Measurements from ENCODE around the gene CPTP. TPM values are rescaled to one million over a fixed set of nuclear protein-coding genes. Genes with fewer than 3 reads are reported as not detected.

CPTP gene
- polyA plus RNA-seq, 1 donor from 2014 or later = 9.9 TPM

GRCh38 chr1:1275836-1276235 lies 48.8 kb upstream of the CPTP start:
- H3K79me2 ChIP-seq (replicated peaks; ENCODE audit: insufficient read depth, low read length) = peaks cover 25% of the 10 kb centered on the region
- no peaks in the 10 kb centered on the region for H3F3A ChIP-seq (ENCODE audit: insufficient read depth, low read length, poor library complexity, severe bottlenecking)
- H3K9me3 ChIP-seq (ENCODE audit: low read length) = no peaks in the 10 kb centered on the region
- H3K4me2 ChIP-seq (ENCODE audit: low read length) = no peak overlapping the region
- H3K9ac ChIP-seq (ENCODE audit: low read length) = no peak overlapping the region
- H3K9me2 ChIP-seq (ENCODE audit: insufficient read depth, low read length) = no peaks in the 10 kb centered on the region
- H2AFZ ChIP-seq (ENCODE audit: low read depth, low read length) = no peak overlapping the region
- H3K4me3 ChIP-seq (ENCODE audit: low read length) = no peak overlapping the region
- H4K20me1 ChIP-seq (ENCODE audit: insufficient read depth) = no peaks in the 10 kb centered on the region
- no peaks in the 10 kb centered on the region for H3K27me3 ChIP-seq (ENCODE audit: insufficient read depth, low read depth, low read length)
- H3K36me3 ChIP-seq (ENCODE audit: insufficient read depth, low read length) = no peaks in the 10 kb centered on the region
- no peak overlapping the region for H3K27ac ChIP-seq (ENCODE audit: low read length)
- TF ChIP-seq SMC3 (conservative IDR thresholded peaks at IDR 0.05; ENCODE audit: poor library complexity) = no peak
- no peak for TF ChIP-seq EZH2 (IDR thresholded peaks at IDR 0.05; ENCODE audit: borderline replicate concordance, insufficient read depth, low read length, poor library complexity, severe bottlenecking)
- TF ChIP-seq POLR2AphosphoS5 (IDR thresholded peaks at IDR 0.05) = no peak
- TF ChIP-seq, protein P1, sequence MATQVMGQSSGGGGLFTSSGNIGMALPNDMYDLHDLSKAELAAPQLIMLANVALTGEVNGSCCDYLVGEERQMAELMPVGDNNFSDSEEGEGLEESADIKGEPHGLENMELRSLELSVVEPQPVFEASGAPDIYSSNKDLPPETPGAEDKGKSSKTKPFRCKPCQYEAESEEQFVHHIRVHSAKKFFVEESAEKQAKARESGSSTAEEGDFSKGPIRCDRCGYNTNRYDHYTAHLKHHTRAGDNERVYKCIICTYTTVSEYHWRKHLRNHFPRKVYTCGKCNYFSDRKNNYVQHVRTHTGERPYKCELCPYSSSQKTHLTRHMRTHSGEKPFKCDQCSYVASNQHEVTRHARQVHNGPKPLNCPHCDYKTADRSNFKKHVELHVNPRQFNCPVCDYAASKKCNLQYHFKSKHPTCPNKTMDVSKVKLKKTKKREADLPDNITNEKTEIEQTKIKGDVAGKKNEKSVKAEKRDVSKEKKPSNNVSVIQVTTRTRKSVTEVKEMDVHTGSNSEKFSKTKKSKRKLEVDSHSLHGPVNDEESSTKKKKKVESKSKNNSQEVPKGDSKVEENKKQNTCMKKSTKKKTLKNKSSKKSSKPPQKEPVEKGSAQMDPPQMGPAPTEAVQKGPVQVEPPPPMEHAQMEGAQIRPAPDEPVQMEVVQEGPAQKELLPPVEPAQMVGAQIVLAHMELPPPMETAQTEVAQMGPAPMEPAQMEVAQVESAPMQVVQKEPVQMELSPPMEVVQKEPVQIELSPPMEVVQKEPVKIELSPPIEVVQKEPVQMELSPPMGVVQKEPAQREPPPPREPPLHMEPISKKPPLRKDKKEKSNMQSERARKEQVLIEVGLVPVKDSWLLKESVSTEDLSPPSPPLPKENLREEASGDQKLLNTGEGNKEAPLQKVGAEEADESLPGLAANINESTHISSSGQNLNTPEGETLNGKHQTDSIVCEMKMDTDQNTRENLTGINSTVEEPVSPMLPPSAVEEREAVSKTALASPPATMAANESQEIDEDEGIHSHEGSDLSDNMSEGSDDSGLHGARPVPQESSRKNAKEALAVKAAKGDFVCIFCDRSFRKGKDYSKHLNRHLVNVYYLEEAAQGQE (IDR thresholded peaks at IDR 0.05; ENCODE audit: borderline replicate concordance) = no peak
- TF ChIP-seq EP300 (conservative IDR thresholded peaks at IDR 0.05; ENCODE audit: poor library complexity, severe bottlenecking) = no peak
- TF ChIP-seq RAD21 (conservative IDR thresholded peaks at IDR 0.05) = no peak
- no peak for TF ChIP-seq MXI1 (conservative IDR thresholded peaks at IDR 0.05; ENCODE audit: poor library complexity, severe bottlenecking)
- TF ChIP-seq, protein P2, sequence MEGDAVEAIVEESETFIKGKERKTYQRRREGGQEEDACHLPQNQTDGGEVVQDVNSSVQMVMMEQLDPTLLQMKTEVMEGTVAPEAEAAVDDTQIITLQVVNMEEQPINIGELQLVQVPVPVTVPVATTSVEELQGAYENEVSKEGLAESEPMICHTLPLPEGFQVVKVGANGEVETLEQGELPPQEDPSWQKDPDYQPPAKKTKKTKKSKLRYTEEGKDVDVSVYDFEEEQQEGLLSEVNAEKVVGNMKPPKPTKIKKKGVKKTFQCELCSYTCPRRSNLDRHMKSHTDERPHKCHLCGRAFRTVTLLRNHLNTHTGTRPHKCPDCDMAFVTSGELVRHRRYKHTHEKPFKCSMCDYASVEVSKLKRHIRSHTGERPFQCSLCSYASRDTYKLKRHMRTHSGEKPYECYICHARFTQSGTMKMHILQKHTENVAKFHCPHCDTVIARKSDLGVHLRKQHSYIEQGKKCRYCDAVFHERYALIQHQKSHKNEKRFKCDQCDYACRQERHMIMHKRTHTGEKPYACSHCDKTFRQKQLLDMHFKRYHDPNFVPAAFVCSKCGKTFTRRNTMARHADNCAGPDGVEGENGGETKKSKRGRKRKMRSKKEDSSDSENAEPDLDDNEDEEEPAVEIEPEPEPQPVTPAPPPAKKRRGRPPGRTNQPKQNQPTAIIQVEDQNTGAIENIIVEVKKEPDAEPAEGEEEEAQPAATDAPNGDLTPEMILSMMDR (IDR thresholded peaks at IDR 0.05; ENCODE audit: poor library complexity, severe bottlenecking) = no peak
- no peak for TF ChIP-seq TAF1 (IDR thresholded peaks at IDR 0.05; ENCODE audit: low read depth)

- TF ChIP-seq, protein P1 (IDR thresholded peaks at IDR 0.05; ENCODE audit: borderline replicate concordance) = no peak
- TF ChIP-seq EZH2 (IDR thresholded peaks at IDR 0.05; ENCODE audit: borderline replicate concordance, insufficient read depth, low read length, poor library complexity, severe bottlenecking) = no peak
- TF ChIP-seq EP300 (conservative IDR thresholded peaks at IDR 0.05; ENCODE audit: poor library complexity, severe bottlenecking) = no peak
- TF ChIP-seq, protein P2 (IDR thresholded peaks at IDR 0.05; ENCODE audit: poor library complexity, severe bottlenecking) = no peak
- no peak for TF ChIP-seq RAD21 (conservative IDR thresholded peaks at IDR 0.05)
- no peak for TF ChIP-seq MXI1 (conservative IDR thresholded peaks at IDR 0.05; ENCODE audit: poor library complexity, severe bottlenecking)
- TF ChIP-seq TAF1 (IDR thresholded peaks at IDR 0.05; ENCODE audit: low read depth) = no peak
- Histone ChIP-seq H3K9ac (ENCODE audit: low read length) (no peak overlapping the region), H2AFZ (ENCODE audit: low read depth, low read length) (no peak overlapping the region), H3K9me2 (ENCODE audit: insufficient read depth, low read length) (no peaks in the 10 kb centered on the region), H3K27ac (ENCODE audit: low read length) (no peak overlapping the region), H3K9me3 (ENCODE audit: low read length) (no peaks in the 10 kb centered on the region), H3K79me2 (replicated peaks; ENCODE audit: insufficient read depth, low read length) (no peaks in the 10 kb centered on the region), H3F3A (ENCODE audit: insufficient read depth, low read length, poor library complexity, severe bottlenecking) (no peaks in the 10 kb centered on the region), H3K36me3 (ENCODE audit: insufficient read depth, low read length) (no peaks in the 10 kb centered on the region), H3K27me3 (ENCODE audit: insufficient read depth, low read depth, low read length) (no peaks in the 10 kb centered on the region), H4K20me1 (ENCODE audit: insufficient read depth) (no peaks in the 10 kb centered on the region), H3K4me2 (ENCODE audit: low read length) (no peak overlapping the region), H3K4me3 (ENCODE audit: low read length) (no peak overlapping the region)
Measured at GRCh38 chr1:1278620-1279019, 46.0 kb upstream of the CPTP start.

Data from neural cell (in vitro differentiated cells).